ENCODE data around the gene FRMD8.

- TF ChIP-seq POLR2A (IDR thresholded peaks at IDR 0.05; ENCODE audit: low read length) (no peak), GATA1 (IDR thresholded peaks at IDR 0.05; ENCODE audit: low read depth, low read length) (no peak)
Measured at GRCh38 chr11:65370659-65371049, 15.8 kb upstream of the FRMD8 start.

Data from erythroblast (primary cell).